Natural killer cell (primary cell): ENCODE data around the gene PKHD1. TPM values are rescaled to one million over a fixed set of nuclear protein-coding genes. Genes with fewer than 3 reads are reported as not detected.

Experiments used
- ATAC-seq, 3 donors: fragments of 150-1000 bp in 2 of 3; fragments of 200-7000 bp in 1 of 3; cut with Tn5 transposase; 1 replicate in 1 of 3; 2 replicates in 2 of 3; pipeline ENCODE4 v1.10.0; 2021; ENCODE audit warnings: mild to moderate bottlenecking in 2 of 3, moderate library complexity in 2 of 3
- DNase-seq, 2 donors: peaks; one replicate each; pipeline versions ENCODE4 v3.0.0 to v3.0.0-alpha.2; 2013 to 2021; ENCODE audit warnings: mixed read lengths in 1 of 2
- H3K27ac ChIP-seq: one replicate; pipeline ENCODE4 v1.5.1; 2013; ENCODE audit warnings: mild to moderate bottlenecking, low read length
- H3K27me3 ChIP-seq: one replicate; pipeline ENCODE4 v1.6.1; 2013; ENCODE audit warnings: low read length; ENCODE audit not compliant: control insufficient read depth, insufficient read depth
- H3K36me3 ChIP-seq: one replicate; pipeline ENCODE4 v1.6.1; 2013; ENCODE audit warnings: low read length; ENCODE audit not compliant: control insufficient read depth, insufficient read depth
- H3K4me1 ChIP-seq: one replicate; pipeline ENCODE4 v1.6.1; 2013; ENCODE audit warnings: low read length; ENCODE audit not compliant: control insufficient read depth, insufficient read depth
- H3K4me3 ChIP-seq: one replicate; pipeline ENCODE4 v1.5.1; 2013; ENCODE audit warnings: low read length
- H3K9me3 ChIP-seq: one replicate; pipeline ENCODE4 v1.6.1; 2013; ENCODE audit warnings: low read length; ENCODE audit not compliant: control insufficient read depth, insufficient read depth
- H3K27ac Mint-ChIP-seq, 2 donors: one replicate each; pipeline ENCODE4 v1.8.0; 2022; ENCODE audit warnings: mild to moderate bottlenecking in 2 of 2, mixed read lengths in 2 of 2, moderate library complexity in 1 of 2
- H3K27me3 Mint-ChIP-seq, 2 donors: one replicate each; pipeline ENCODE4 v1.8.0; 2022; ENCODE audit warnings: low read depth in 2 of 2, mixed read lengths in 2 of 2
- H3K36me3 Mint-ChIP-seq: one replicate; pipeline ENCODE4 v1.8.0; 2022; ENCODE audit warnings: mixed read lengths
- H3K4me1 Mint-ChIP-seq, 2 donors: one replicate each; pipeline ENCODE4 v1.8.0; 2022; ENCODE audit warnings: mixed read lengths in 2 of 2
- H3K4me3 Mint-ChIP-seq: one replicate; pipeline ENCODE4 v1.8.0; 2022; ENCODE audit warnings: mild to moderate bottlenecking, moderate library complexity, mixed read lengths
- H3K9me3 Mint-ChIP-seq, 2 donors: one replicate each; pipeline ENCODE4 v1.8.0; 2022; ENCODE audit warnings: mixed read lengths in 2 of 2
- CTCF ChIP-seq: fragments of 200-600 bp; IDR thresholded peaks from one replicate; pipeline ENCODE4 v1.8.0; 2022; ENCODE audit warnings: antibody characterized with exemption
- WGBS: methylation state at CpG from one replicate; pipeline ENCODE4 v1.1.7; 2013; ENCODE audit warnings: missing lambda C conversion rate; ENCODE audit not compliant: insufficient coverage; 5-methylcytosine and 5-hydroxymethylcytosine counted together
- intact Hi-C: fragments of 100-400 bp; cut with micrococcal nuclease; formaldehyde crosslinking; loops from one replicate; pipeline ENCODE4 v1.14.2; 2022
- total RNA-seq, 4 donors: library from RNA; stranded (reverse); fragments of 120-200 nt in 1 of 4; gene quantifications; one replicate each; pipeline versions ENCODE4 v1.2.3 to v1.2.4, GENCODE V29; 2013 to 2022

PKHD1 gene
- total RNA-seq, 3 donors from 2014 or later (not counting 1 experiment from before 2014, with no cell fraction given): not detected

- H3K36me3 Mint-ChIP-seq: no peaks in the 10 kb centered on the region
- Histone ChIP-seq H3K36me3 (no peaks in the 10 kb centered on the region), H3K27ac (no peak overlapping the region), H3K4me3 (no peak overlapping the region), H3K9me3 (no peaks in the 10 kb centered on the region), H3K27me3 (peaks cover 2% of the 10 kb centered on the region), H3K4me1 (no peaks in the 10 kb centered on the region)
- intact Hi-C loops: loop anchor here (5.0 kb wide), 1 partner anchor 157 kb away; no protein-coding TSS in a partner anchor
- 100% methylated on average over 3 of the region's 4 CpGs for WGBS
- no peak for TF ChIP-seq CTCF
- H3K9me3 Mint-ChIP-seq: no peaks in the 10 kb centered on the region
- DNase-seq (no peak), ATAC-seq (no peak)
- no peaks in the 10 kb centered on the region for H3K4me1 Mint-ChIP-seq
- H3K27ac Mint-ChIP-seq: no peak overlapping the region
- peaks cover 20 to 29% of the 10 kb centered on the region in 2 donors for H3K27me3 Mint-ChIP-seq
- H3K4me3 Mint-ChIP-seq: no peak overlapping the region
Observed at GRCh38 chr6:52104979-52105378, 17.6 kb upstream of the PKHD1 start.

- Mint-ChIP-seq H3K4me3 (no peak overlapping the region), H3K27me3 (peaks cover 22 to 29% of the 10 kb centered on the region in 2 donors), H3K36me3 (no peaks in the 10 kb centered on the region), H3K9me3 (no peaks in the 10 kb centered on the region), H3K4me1 (no peaks in the 10 kb centered on the region), H3K27ac (no peak overlapping the region)
- no peak for TF ChIP-seq CTCF
- Histone ChIP-seq H3K9me3 (no peaks in the 10 kb centered on the region), H3K27ac (no peak overlapping the region), H3K4me1 (no peaks in the 10 kb centered on the region), H3K27me3 (peaks cover 2% of the 10 kb centered on the region), H3K4me3 (no peak overlapping the region), H3K36me3 (no peaks in the 10 kb centered on the region)
- ATAC-seq (no peak), DNase-seq (no peak)
- intact Hi-C loops: loop anchor here (5.0 kb wide), 1 partner anchor 159 kb away; no protein-coding TSS in a partner anchor
- WGBS: 71% methylated on average over 2 of the region's 2 CpGs
Observed at GRCh38 chr6:52103623-52104022, 16.2 kb upstream of the PKHD1 start.

GRCh38 chr6:52102405-52102804 lies 15.0 kb upstream of the PKHD1 start:
- no peak overlapping the region for H3K27ac ChIP-seq
- intact Hi-C loops: loop anchor here (5.0 kb wide), 1 partner anchor 160 kb away; no protein-coding TSS in a partner anchor
- no peak for ATAC-seq

More at GRCh38 chr6:52102405-52102804, 15.0 kb upstream of the PKHD1 start:
- Mint-ChIP-seq H3K27me3 (peaks cover 24 to 33% of the 10 kb centered on the region in 2 donors), H3K36me3 (no peaks in the 10 kb centered on the region), H3K4me3 (no peak overlapping the region), H3K4me1 (no peaks in the 10 kb centered on the region), H3K9me3 (no peaks in the 10 kb centered on the region), H3K27ac (no peak overlapping the region)
- DNase-seq: no peak
- TF ChIP-seq CTCF: no peak
- no peaks in the 10 kb centered on the region for H3K4me1 ChIP-seq
- H3K4me3 ChIP-seq: no peak overlapping the region
- H3K27me3 ChIP-seq: peaks cover 2% of the 10 kb centered on the region
- no peaks in the 10 kb centered on the region for H3K36me3 ChIP-seq
- 40% methylated on average over 1 of the region's 1 CpG for WGBS
- no peaks in the 10 kb centered on the region for H3K9me3 ChIP-seq
